H9 (cell line): ENCODE results near the gene GALC. TPM values are rescaled to one million over a fixed set of nuclear protein-coding genes. Genes with fewer than 3 reads are reported as not detected.
A peak's percentile ranks its signal among the peaks of the same experiment; 100 is the strongest.

ENCODE experiments used
- DNase-seq: peaks from one replicate; pipeline ENCODE4 v3.0.0-alpha.2; 2017
- H2AFZ ChIP-seq: one replicate; pipeline ENCODE4 v1.6.1; 2013; ENCODE audit warnings: mild to moderate bottlenecking, low read length, control low read depth, moderate library complexity
- H2AK5ac ChIP-seq: 2 replicates; pipeline ENCODE4 v1.6.1; 2013; ENCODE audit warnings: low read length, control low read depth, mixed read lengths; ENCODE audit not compliant: insufficient read length
- H2BK120ac ChIP-seq: one replicate; pipeline ENCODE4 v1.6.1; 2013; ENCODE audit warnings: low read depth, mild to moderate bottlenecking, low read length, control low read depth, inconsistent platforms; ENCODE audit not compliant: poor library complexity, severe bottlenecking
- H2BK12ac ChIP-seq: 2 replicates; pipeline ENCODE4 v1.6.1; 2013; ENCODE audit warnings: low read length, control low read depth, mixed read lengths, low read depth; ENCODE audit not compliant: insufficient read length
- H2BK15ac ChIP-seq: 2 replicates; pipeline ENCODE4 v1.6.1; 2013; ENCODE audit warnings: low read depth, low read length, control low read depth
- H2BK20ac ChIP-seq: one replicate; pipeline ENCODE4 v1.6.1; 2013; ENCODE audit warnings: low read depth, mild to moderate bottlenecking, low read length, control low read depth, inconsistent platforms; ENCODE audit not compliant: poor library complexity, severe bottlenecking
- H2BK5ac ChIP-seq: 2 replicates; pipeline ENCODE4 v1.6.1; 2013; ENCODE audit warnings: low read length, control low read depth, mixed read lengths; ENCODE audit not compliant: insufficient read length
- H3K14ac ChIP-seq: 2 replicates; pipeline ENCODE4 v1.6.1; 2013; ENCODE audit warnings: low read length, control low read depth; ENCODE audit not compliant: insufficient read depth
- H3K18ac ChIP-seq: 2 replicates; pipeline ENCODE4 v1.6.1; 2013; ENCODE audit warnings: low read depth, mild to moderate bottlenecking, mixed read lengths, low read length, control low read depth; ENCODE audit not compliant: insufficient read length
- H3K23ac ChIP-seq: 2 replicates; pipeline ENCODE4 v1.6.1; 2013; ENCODE audit warnings: low read length, control low read depth, mixed read lengths, low read depth; ENCODE audit not compliant: insufficient read length
- H3K23me2 ChIP-seq: 2 replicates; pipeline ENCODE4 v1.6.1; 2013; ENCODE audit warnings: low read depth, mild to moderate bottlenecking, mixed read lengths, low read length, control low read depth; ENCODE audit not compliant: insufficient read length, poor library complexity, severe bottlenecking
- H3K27ac ChIP-seq: 2 replicates; pipeline ENCODE4 v1.5.1; 2013; ENCODE audit warnings: low read length, control low read depth, mixed read lengths, low read depth; ENCODE audit not compliant: insufficient read length
- H3K27me3 ChIP-seq: 2 replicates; pipeline ENCODE4 v1.6.1; 2013; ENCODE audit warnings: low read length, control low read depth, inconsistent platforms; ENCODE audit not compliant: insufficient read depth
- H3K4ac ChIP-seq: 2 replicates; pipeline ENCODE4 v1.6.1; 2013; ENCODE audit warnings: low read depth, mild to moderate bottlenecking, control low read depth, inconsistent platforms, low read length, moderate library complexity
- H3K4me1 ChIP-seq: 2 replicates; pipeline ENCODE4 v1.6.1; 2013; ENCODE audit warnings: low read length, control low read depth, inconsistent platforms; ENCODE audit not compliant: insufficient read depth
- H3K4me2 ChIP-seq: 2 replicates; pipeline ENCODE4 v1.6.1; 2013; ENCODE audit warnings: low read length, control low read depth, mixed read lengths; ENCODE audit not compliant: insufficient read length, insufficient read depth
- H3K56ac ChIP-seq: 2 replicates; pipeline ENCODE4 v1.6.1; 2013; ENCODE audit warnings: low read depth, mild to moderate bottlenecking, mixed read lengths, low read length, control low read depth; ENCODE audit not compliant: insufficient read length
- H3K79me1 ChIP-seq: 2 replicates; pipeline ENCODE4 v1.6.1; 2013; ENCODE audit warnings: low read depth, mild to moderate bottlenecking, moderate library complexity, low read length, control low read depth, inconsistent platforms; ENCODE audit not compliant: insufficient read depth, poor library complexity, severe bottlenecking
- H3K79me2 ChIP-seq: 2 replicates; pipeline ENCODE4 v1.6.1; 2013; ENCODE audit warnings: low read length, control low read depth, inconsistent platforms; ENCODE audit not compliant: insufficient read depth
- H3K9ac ChIP-seq: 2 replicates; pipeline ENCODE4 v1.6.1; 2013; ENCODE audit warnings: low read length, control low read depth, mixed read lengths; ENCODE audit not compliant: insufficient read length; ENCODE audit errors: extremely low read depth
- H3K9me3 ChIP-seq: one replicate; pipeline ENCODE4 v1.6.1; 2013; ENCODE audit warnings: low read depth, low read length, inconsistent platforms; ENCODE audit not compliant: control insufficient read depth
- H3T11ph ChIP-seq: one replicate; pipeline ENCODE4 v1.6.1; 2013; ENCODE audit warnings: mild to moderate bottlenecking, low read length, control low read depth, inconsistent platforms
- H4K20me1 ChIP-seq: one replicate; pipeline ENCODE4 v1.6.1; 2013; ENCODE audit not compliant: control insufficient read depth, insufficient read length, insufficient read depth
- H4K5ac ChIP-seq: 2 replicates; pipeline ENCODE4 v1.6.1; 2013; ENCODE audit warnings: low read depth, mild to moderate bottlenecking, mixed read lengths, low read length, control low read depth; ENCODE audit not compliant: insufficient read length
- H4K8ac ChIP-seq: replicated peaks from 2 replicates; pipeline ENCODE4 v1.6.1; 2013; ENCODE audit warnings: low read length, control low read depth, mixed read lengths, low read depth; ENCODE audit not compliant: insufficient read length
- H4K91ac ChIP-seq: 2 replicates; pipeline ENCODE4 v1.6.1; 2013; ENCODE audit warnings: low read depth, mild to moderate bottlenecking, moderate library complexity, mixed read lengths, low read length, control low read depth; ENCODE audit not compliant: insufficient read length
- H3K27ac Mint-ChIP-seq, 3 experiments: 2 replicates in 2 of 3; 3 replicates in 1 of 3; pipeline ENCODE4 v1.8.0; 2020 to 2021; ENCODE audit warnings: mixed read lengths in 3 of 3, mild to moderate bottlenecking in 1 of 3, moderate library complexity in 1 of 3
- H3K27me3 Mint-ChIP-seq: 2 replicates; pipeline ENCODE4 v1.8.0; 2021; ENCODE audit warnings: low read depth, mild to moderate bottlenecking, moderate library complexity, mixed read lengths
- H3K36me3 Mint-ChIP-seq, 3 experiments: 2 replicates in 2 of 3; 3 replicates in 1 of 3; pipeline ENCODE4 v1.8.0; 2020 to 2021; ENCODE audit warnings: low read depth in 3 of 3, mixed read lengths in 3 of 3; ENCODE audit not compliant: insufficient read depth in 1 of 3
- H3K4me1 Mint-ChIP-seq, 2 experiments: 2 replicates each; pipeline ENCODE4 v1.8.0; 2020; ENCODE audit warnings: mixed read lengths in 2 of 2
- H3K4me3 Mint-ChIP-seq, 2 experiments: 2 replicates in 1 of 2; 3 replicates in 1 of 2; pipeline ENCODE4 v1.8.0; 2020 to 2021; ENCODE audit warnings: mild to moderate bottlenecking in 2 of 2, mixed read lengths in 2 of 2, moderate library complexity in 1 of 2
- H3K9me3 Mint-ChIP-seq, 2 experiments: 2 replicates in 1 of 2; 3 replicates in 1 of 2; pipeline ENCODE4 v1.8.0; 2020; ENCODE audit warnings: mild to moderate bottlenecking in 2 of 2, mixed read lengths in 2 of 2, moderate library complexity in 1 of 2
- CTCF ChIP-seq: fragments of 200-600 bp; sonication (generic); conservative IDR thresholded peaks from 3 replicates; pipeline ENCODE4 v1.8.0; 2021; ENCODE audit warnings: antibody characterized with exemption, mild to moderate bottlenecking
- WGBS: extraction: QIAGEN DNeasy Blood & Tissue Kit; methylation state at CpG from one replicate; pipeline ENCODE4 v1.1.7; 2013; ENCODE audit warnings: missing lambda C conversion rate, low lambda C conversion rate, mixed read lengths; ENCODE audit not compliant: insufficient read length; ENCODE audit errors: extremely low coverage; 5-methylcytosine and 5-hydroxymethylcytosine counted together
- total RNA-seq: library from RNA; stranded (reverse); gene quantifications from 2 replicates; pipeline ENCODE4 v1.2.1, GENCODE V29; 2021

The GALC gene
- total RNA-seq, 1 experiment from 2014 or later: 12.4 TPM

GRCh38 chr14:87894920-87895319 lies 98.1 kb downstream of the GALC start:
- no peak overlapping the region for H3K4ac ChIP-seq
- H3K23me2 ChIP-seq: no peaks in the 10 kb centered on the region
- no peak overlapping the region for H3T11ph ChIP-seq
- no peak overlapping the region for H3K18ac ChIP-seq
- H3K4me2 ChIP-seq: no peak overlapping the region
- H3K14ac ChIP-seq: no peak overlapping the region; the same call in 1 of the 2 replicates
- no peaks in the 10 kb centered on the region for H3K27me3 ChIP-seq
- H2BK12ac ChIP-seq: no peak overlapping the region
- no peak overlapping the region for H2BK15ac ChIP-seq
- no peak overlapping the region for H3K23ac ChIP-seq
- H2BK120ac ChIP-seq: no peak overlapping the region
- no peak overlapping the region for H3K9ac ChIP-seq
- H3K4me1 ChIP-seq: no peaks in the 10 kb centered on the region
- Mint-ChIP-seq H3K4me3 (no peak overlapping the region), H3K4me1 (peaks cover 0 to 8% of the 10 kb centered on the region in 2 experiments; a peak in 1 of 4 replicates), H3K9me3 (no peaks in the 10 kb centered on the region), H3K27me3 (no peaks in the 10 kb centered on the region; the same call in 1 of the 2 replicates), H3K36me3 (no peaks in the 10 kb centered on the region), H3K27ac (peak overlapping the region in 1 of 3 experiments; percentile 4; a peak in 1 of 7 replicates)
- no peak overlapping the region for H3K56ac ChIP-seq
- H3K79me1 ChIP-seq: no peaks in the 10 kb centered on the region
- H4K5ac ChIP-seq: no peak overlapping the region
- H2BK20ac ChIP-seq: no peak overlapping the region
- no peaks in the 10 kb centered on the region for H4K20me1 ChIP-seq
- H2AK5ac ChIP-seq: no peak overlapping the region
- no peaks in the 10 kb centered on the region for H3K9me3 ChIP-seq
- no peaks in the 10 kb centered on the region for H3K79me2 ChIP-seq
- DNase-seq: no peak
- no CpG with 5 or more reads among the region's 6 CpGs for WGBS
- no peak for TF ChIP-seq CTCF
- H2BK5ac ChIP-seq: no peak overlapping the region
- no peak overlapping the region for H2AFZ ChIP-seq
- H4K91ac ChIP-seq: no peak overlapping the region
- H4K8ac ChIP-seq: no peak overlapping the region
- H3K27ac ChIP-seq: no peak overlapping the region
